ENCODE results near the gene INO80.

Gene INO80

GRCh38 chr15:40944510-40945296, 171.4 kb downstream of the INO80 start:
- Histone ChIP-seq H3K27me3 (ENCODE audit: control insufficient read depth in 2 of 2, insufficient read depth in 2 of 2, low read length in 2 of 2) (no peaks in the 10 kb centered on the region), H3K9me3 (ENCODE audit: control insufficient read depth in 2 of 2, low read length in 2 of 2) (no peaks in the 10 kb centered on the region), H3K4me3 (ENCODE audit: low read length in 2 of 2) (no peak overlapping the region), H3K27ac (ENCODE audit: low read depth in 2 of 2, low read length in 2 of 2) (no peak overlapping the region), H3K9ac (ENCODE audit: low read depth in 1 of 2, low read length in 2 of 2) (no peak overlapping the region), H3K36me3 (ENCODE audit: control insufficient read depth in 2 of 2, insufficient read depth in 2 of 2, low read length in 2 of 2) (no peaks in the 10 kb centered on the region), H3K4me1 (ENCODE audit: control insufficient read depth in 2 of 2, insufficient read depth in 2 of 2, low read length in 2 of 2) (peaks cover 22 to 27% of the 10 kb centered on the region in 2 donors)

- Histone ChIP-seq H3K36me3 (ENCODE audit: control insufficient read depth in 2 of 2, insufficient read depth in 2 of 2, low read length in 2 of 2) (no peaks in the 10 kb centered on the region), H3K4me3 (ENCODE audit: low read length in 2 of 2) (no peak overlapping the region), H3K9me3 (ENCODE audit: control insufficient read depth in 2 of 2, low read length in 2 of 2) (no peaks in the 10 kb centered on the region), H3K4me1 (ENCODE audit: control insufficient read depth in 2 of 2, insufficient read depth in 2 of 2, low read length in 2 of 2) (peaks cover 17 to 21% of the 10 kb centered on the region in 2 donors), H3K9ac (ENCODE audit: low read depth in 1 of 2, low read length in 2 of 2) (no peak overlapping the region), H3K27ac (ENCODE audit: low read depth in 2 of 2, low read length in 2 of 2) (no peak overlapping the region), H3K27me3 (ENCODE audit: control insufficient read depth in 2 of 2, insufficient read depth in 2 of 2, low read length in 2 of 2) (no peaks in the 10 kb centered on the region)
These were observed 172.2 kb downstream of the INO80 start for GRCh38 chr15:40943764-40944365.

- no peak overlapping the region for H3K27ac ChIP-seq (ENCODE audit: low read depth in 2 of 2, low read length in 2 of 2)
- H3K9ac ChIP-seq (ENCODE audit: low read depth in 1 of 2, low read length in 2 of 2) = no peak overlapping the region
- H3K4me3 ChIP-seq (ENCODE audit: low read length in 2 of 2) = peak overlapping the region; percentile 62 to 76
- no peaks in the 10 kb centered on the region for H3K36me3 ChIP-seq (ENCODE audit: control insufficient read depth in 2 of 2, insufficient read depth in 2 of 2, low read length in 2 of 2)
- H3K27me3 ChIP-seq (ENCODE audit: control insufficient read depth in 2 of 2, insufficient read depth in 2 of 2, low read length in 2 of 2) = no peaks in the 10 kb centered on the region
- H3K4me1 ChIP-seq (ENCODE audit: control insufficient read depth in 2 of 2, insufficient read depth in 2 of 2, low read length in 2 of 2) = peaks cover 17 to 21% of the 10 kb centered on the region in 2 donors
- H3K9me3 ChIP-seq (ENCODE audit: control insufficient read depth in 2 of 2, low read length in 2 of 2) = no peaks in the 10 kb centered on the region
These were observed 173.2 kb downstream of the INO80 start for GRCh38 chr15:40942878-40943277.

- H3K9me3 ChIP-seq (ENCODE audit: control insufficient read depth in 2 of 2, low read length in 2 of 2) = no peaks in the 10 kb centered on the region
- H3K9ac ChIP-seq (ENCODE audit: low read depth in 1 of 2, low read length in 2 of 2) = peak overlapping the region; percentile 63 to 71
- peaks cover 17 to 21% of the 10 kb centered on the region in 2 donors for H3K4me1 ChIP-seq (ENCODE audit: control insufficient read depth in 2 of 2, insufficient read depth in 2 of 2, low read length in 2 of 2)
- peak overlapping the region; percentile 70 to 71 for H3K27ac ChIP-seq (ENCODE audit: low read depth in 2 of 2, low read length in 2 of 2)
- H3K36me3 ChIP-seq (ENCODE audit: control insufficient read depth in 2 of 2, insufficient read depth in 2 of 2, low read length in 2 of 2) = no peaks in the 10 kb centered on the region
- no peaks in the 10 kb centered on the region for H3K27me3 ChIP-seq (ENCODE audit: control insufficient read depth in 2 of 2, insufficient read depth in 2 of 2, low read length in 2 of 2)
- peak overlapping the region; percentile 62 to 76 for H3K4me3 ChIP-seq (ENCODE audit: low read length in 2 of 2)
These were observed 173.7 kb downstream of the INO80 start for GRCh38 chr15:40942337-40942854.

GRCh38 chr15:40941528-40942336, 174.3 kb downstream of the INO80 start:
- H3K4me1 ChIP-seq (ENCODE audit: control insufficient read depth in 2 of 2, insufficient read depth in 2 of 2, low read length in 2 of 2) = peaks cover 17 to 21% of the 10 kb centered on the region in 2 donors
- peaks cover 0 to under 1% of the 10 kb centered on the region in 2 donors for H3K36me3 ChIP-seq (ENCODE audit: control insufficient read depth in 2 of 2, insufficient read depth in 2 of 2, low read length in 2 of 2)
- H3K27ac ChIP-seq (ENCODE audit: low read depth in 2 of 2, low read length in 2 of 2) = peak overlapping the region; percentile 71 to 78
- H3K9ac ChIP-seq (ENCODE audit: low read depth in 1 of 2, low read length in 2 of 2) = peak overlapping the region; percentile 65 to 71
- H3K4me3 ChIP-seq (ENCODE audit: low read length in 2 of 2) = peak overlapping the region; percentile 62 to 76
- H3K27me3 ChIP-seq (ENCODE audit: control insufficient read depth in 2 of 2, insufficient read depth in 2 of 2, low read length in 2 of 2) = no peaks in the 10 kb centered on the region
- no peaks in the 10 kb centered on the region for H3K9me3 ChIP-seq (ENCODE audit: control insufficient read depth in 2 of 2, low read length in 2 of 2)

- Histone ChIP-seq H3K27me3 (ENCODE audit: control insufficient read depth in 2 of 2, insufficient read depth in 2 of 2, low read length in 2 of 2) (no peaks in the 10 kb centered on the region), H3K9ac (ENCODE audit: low read depth in 1 of 2, low read length in 2 of 2) (peak overlapping the region; percentile 65 to 71), H3K36me3 (ENCODE audit: control insufficient read depth in 2 of 2, insufficient read depth in 2 of 2, low read length in 2 of 2) (peaks cover 2 to 4% of the 10 kb centered on the region in 2 donors), H3K9me3 (ENCODE audit: control insufficient read depth in 2 of 2, low read length in 2 of 2) (no peaks in the 10 kb centered on the region), H3K27ac (ENCODE audit: low read depth in 2 of 2, low read length in 2 of 2) (peak overlapping the region; percentile 71 to 78), H3K4me3 (ENCODE audit: low read length in 2 of 2) (peak overlapping the region; percentile 60 to 62), H3K4me1 (ENCODE audit: control insufficient read depth in 2 of 2, insufficient read depth in 2 of 2, low read length in 2 of 2) (peaks cover 17 to 21% of the 10 kb centered on the region in 2 donors)
These were observed 175.0 kb downstream of the INO80 start for GRCh38 chr15:40941068-40941527.

GRCh38 chr15:40940296-40940801, 175.7 kb downstream of the INO80 start:
- H3K9me3 ChIP-seq (ENCODE audit: control insufficient read depth in 2 of 2, low read length in 2 of 2) = no peaks in the 10 kb centered on the region
- peak overlapping the region in 1 of 2 donors; percentile 13 for H3K4me3 ChIP-seq (ENCODE audit: low read length in 2 of 2)
- peak overlapping the region; percentile 71 to 78 for H3K27ac ChIP-seq (ENCODE audit: low read depth in 2 of 2, low read length in 2 of 2)
- peak overlapping the region in 1 of 2 donors; percentile 4 for H3K9ac ChIP-seq (ENCODE audit: low read depth in 1 of 2, low read length in 2 of 2)
- H3K36me3 ChIP-seq (ENCODE audit: control insufficient read depth in 2 of 2, insufficient read depth in 2 of 2, low read length in 2 of 2) = peaks cover 5 to 9% of the 10 kb centered on the region in 2 donors
- H3K4me1 ChIP-seq (ENCODE audit: control insufficient read depth in 2 of 2, insufficient read depth in 2 of 2, low read length in 2 of 2) = peaks cover 17 to 21% of the 10 kb centered on the region in 2 donors
- H3K27me3 ChIP-seq (ENCODE audit: control insufficient read depth in 2 of 2, insufficient read depth in 2 of 2, low read length in 2 of 2) = no peaks in the 10 kb centered on the region

- H3K36me3 ChIP-seq (ENCODE audit: control insufficient read depth in 2 of 2, insufficient read depth in 2 of 2, low read length in 2 of 2) = peaks cover 5 to 20% of the 10 kb centered on the region in 2 donors
- H3K27me3 ChIP-seq (ENCODE audit: control insufficient read depth in 2 of 2, insufficient read depth in 2 of 2, low read length in 2 of 2) = no peaks in the 10 kb centered on the region
- no peaks in the 10 kb centered on the region for H3K9me3 ChIP-seq (ENCODE audit: control insufficient read depth in 2 of 2, low read length in 2 of 2)
- H3K27ac ChIP-seq (ENCODE audit: low read depth in 2 of 2, low read length in 2 of 2) = no peak overlapping the region
- no peak overlapping the region for H3K9ac ChIP-seq (ENCODE audit: low read depth in 1 of 2, low read length in 2 of 2)
- H3K4me3 ChIP-seq (ENCODE audit: low read length in 2 of 2) = no peak overlapping the region
- peaks cover 17 to 30% of the 10 kb centered on the region in 2 donors for H3K4me1 ChIP-seq (ENCODE audit: control insufficient read depth in 2 of 2, insufficient read depth in 2 of 2, low read length in 2 of 2)
These were observed 177.6 kb downstream of the INO80 start for GRCh38 chr15:40938536-40938870.

GRCh38 chr15:40937762-40938535, 178.1 kb downstream of the INO80 start:
- Histone ChIP-seq H3K4me1 (ENCODE audit: control insufficient read depth in 2 of 2, insufficient read depth in 2 of 2, low read length in 2 of 2) (peaks cover 17 to 33% of the 10 kb centered on the region in 2 donors), H3K36me3 (ENCODE audit: control insufficient read depth in 2 of 2, insufficient read depth in 2 of 2, low read length in 2 of 2) (peaks cover 5 to 20% of the 10 kb centered on the region in 2 donors), H3K27me3 (ENCODE audit: control insufficient read depth in 2 of 2, insufficient read depth in 2 of 2, low read length in 2 of 2) (no peaks in the 10 kb centered on the region), H3K9ac (ENCODE audit: low read depth in 1 of 2, low read length in 2 of 2) (no peak overlapping the region), H3K27ac (ENCODE audit: low read depth in 2 of 2, low read length in 2 of 2) (no peak overlapping the region), H3K9me3 (ENCODE audit: control insufficient read depth in 2 of 2, low read length in 2 of 2) (no peaks in the 10 kb centered on the region), H3K4me3 (ENCODE audit: low read length in 2 of 2) (no peak overlapping the region)
